K562 (cell line): ENCODE measurements around the gene PQBP1. TPM values are rescaled to one million over a fixed set of nuclear protein-coding genes. Genes with fewer than 3 reads are reported as not detected.

Experiments used
- CCNT2 ChIP-seq: IDR thresholded peaks from 2 replicates; pipeline ENCODE4 v1.6.1; 2011; ENCODE audit warnings: borderline replicate concordance, low read depth, mild to moderate bottlenecking, moderate library complexity, mixed read lengths, low read length; ENCODE audit not compliant: insufficient read length; ENCODE audit errors: extremely low read depth
- ELF4 ChIP-seq: fragments of 450-650 bp; formaldehyde crosslinking; IDR thresholded peaks from 2 replicates; pipeline ENCODE4 v1.4.0; 2022; ENCODE audit warnings: missing genetic modification characterization
- HNRNPL ChIP-seq: fragments of 200-400 bp; formaldehyde crosslinking; IDR thresholded peaks from 2 replicates; pipeline ENCODE4 v1.6.1; 2017; ENCODE audit warnings: low read depth, mild to moderate bottlenecking, low read length
- KLF16 ChIP-seq: IDR thresholded peaks from 2 replicates; pipeline ENCODE4 v1.6.1; 2016; ENCODE audit warnings: antibody characterized with exemption
- MAZ ChIP-seq, 2 experiments: fragments of 450-650 bp in 1 of 2; sonication (generic) in 1 of 2; formaldehyde crosslinking; IDR thresholded peaks in 1 of 2; conservative IDR thresholded peaks in 1 of 2; 2 replicates each; pipeline versions ENCODE4 v1.4.0 to v1.5.0; 2020; ENCODE audit warnings: mild to moderate bottlenecking in 1 of 2, missing genetic modification reagents in 1 of 2
- NCOA4 ChIP-seq: fragments of 450-650 bp; IDR thresholded peaks from 2 replicates; pipeline ENCODE4 v1.6.1; 2018; ENCODE audit warnings: mild to moderate bottlenecking; ENCODE audit not compliant: partially characterized antibody
- NFE2 ChIP-seq: IDR thresholded peaks from 2 replicates; pipeline ENCODE4 v1.6.1; 2014; ENCODE audit warnings: antibody characterized with exemption, low read depth
- PPARD ChIP-seq: fragments of 250-450 bp; sonication (Bioruptor Pico); IDR thresholded peaks from 2 replicates; pipeline ENCODE4 v1.8.0; 2022; ENCODE audit warnings: inconsistent platforms, mild to moderate bottlenecking, moderate library complexity
- PYGO2 ChIP-seq: fragments of 450-650 bp; IDR thresholded peaks from 2 replicates; pipeline ENCODE4 v1.6.1; 2016; ENCODE audit warnings: mild to moderate bottlenecking, missing genetic modification characterization, moderate library complexity, missing compliant biosample characterization
- ZNF551 ChIP-seq: fragments of 250-450 bp; sonication (Bioruptor Pico); IDR thresholded peaks from 2 replicates; pipeline ENCODE4 v1.5.0; 2021; ENCODE audit warnings: mild to moderate bottlenecking, moderate library complexity
- ZNF589 ChIP-seq: fragments of 200-800 bp; sonication (Bioruptor generic); IDR thresholded peaks from 2 replicates; pipeline ENCODE4 v1.6.1; 2016; ENCODE audit warnings: low read depth, missing genetic modification characterization, missing compliant biosample characterization
- polyA plus RNA-seq, 8 experiments: library from polyadenylated mRNA; depleted of rRNA in 4 of 8; stranded (reverse) in 5 of 8; unstranded in 3 of 8; fragments of >200 nt; fragmentation: Nextera tagmentation in 2 of 8; fragmentation: Illumina TruSeq in 1 of 8; extraction: Ambion mirVana in 2 of 8; extraction: Trizol in 1 of 8; gene quantifications; 2 replicates each; pipeline versions ENCODE4 v1.2.1 to v1.2.3, GENCODE V29; 2011 to 2014; ENCODE audit warnings: inconsistent platforms in 1 of 8, missing spikeins in 1 of 8
- total RNA-seq, 7 experiments: library from RNA; depleted of rRNA in 6 of 7; stranded (reverse); fragments of >200 nt in 6 of 7; fragmentation: Illumina TruSeq in 2 of 7; extraction: Trizol in 2 of 7; gene quantifications; 2 replicates each; pipeline versions ENCODE4 v1.2.1 to v1.2.3, GENCODE V29; 2011 to 2021; ENCODE audit warnings: low replicate concordance in 1 of 7
- TF ChIP-seq, protein P1 (sequence below): fragments of 450-650 bp; IDR thresholded peaks from 2 replicates; pipeline ENCODE4 v1.6.1; 2016; ENCODE audit warnings: mild to moderate bottlenecking, moderate library complexity
- TF ChIP-seq, protein P2 (sequence below): fragments of 250-450 bp; sonication (Bioruptor Pico); IDR thresholded peaks from 2 replicates; pipeline ENCODE4 v1.9.0; 2021; ENCODE audit warnings: mild to moderate bottlenecking
- TF ChIP-seq, protein P3 (sequence below): sonication (generic); formaldehyde crosslinking; IDR thresholded peaks from 2 replicates; pipeline ENCODE4 v1.8.0; 2022; ENCODE audit warnings: missing genetic modification reagents, mild to moderate bottlenecking, borderline replicate concordance

The PQBP1 gene
- total and polyA plus RNA-seq, 9 of the 15 experiments (the other 6 are each of a cell fraction or from before 2014, with no cell fraction given) = 41.3 to 262 (median 112) TPM

DNA sequence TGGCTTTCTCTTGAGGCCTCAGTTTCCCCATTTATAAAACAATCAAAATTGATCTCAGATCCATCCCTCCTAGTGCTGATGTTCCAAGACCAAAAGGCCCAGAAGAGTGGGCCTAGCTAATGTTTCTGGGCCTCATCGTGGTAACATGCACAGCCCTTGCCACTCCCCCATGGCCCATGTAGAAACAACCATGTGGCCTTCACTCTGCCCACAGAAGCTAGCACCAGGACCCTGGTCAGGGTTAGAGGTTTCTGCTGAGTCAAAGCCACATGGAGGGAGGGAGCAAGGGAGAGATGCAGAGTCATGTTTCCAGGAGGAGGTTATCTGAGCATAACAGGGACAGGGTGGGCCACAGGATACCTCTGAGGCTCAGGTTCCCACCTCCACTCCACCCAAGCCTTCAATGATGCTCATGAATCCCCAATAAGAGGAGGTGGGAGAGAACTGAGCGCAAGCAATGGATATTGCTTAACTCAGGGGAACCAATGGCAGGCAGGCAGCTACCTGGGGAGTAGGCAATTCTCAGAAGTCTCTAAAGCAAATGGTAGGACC, 42.8 kb downstream of the PQBP1 start (continued):
- TF ChIP-seq, protein P1, sequence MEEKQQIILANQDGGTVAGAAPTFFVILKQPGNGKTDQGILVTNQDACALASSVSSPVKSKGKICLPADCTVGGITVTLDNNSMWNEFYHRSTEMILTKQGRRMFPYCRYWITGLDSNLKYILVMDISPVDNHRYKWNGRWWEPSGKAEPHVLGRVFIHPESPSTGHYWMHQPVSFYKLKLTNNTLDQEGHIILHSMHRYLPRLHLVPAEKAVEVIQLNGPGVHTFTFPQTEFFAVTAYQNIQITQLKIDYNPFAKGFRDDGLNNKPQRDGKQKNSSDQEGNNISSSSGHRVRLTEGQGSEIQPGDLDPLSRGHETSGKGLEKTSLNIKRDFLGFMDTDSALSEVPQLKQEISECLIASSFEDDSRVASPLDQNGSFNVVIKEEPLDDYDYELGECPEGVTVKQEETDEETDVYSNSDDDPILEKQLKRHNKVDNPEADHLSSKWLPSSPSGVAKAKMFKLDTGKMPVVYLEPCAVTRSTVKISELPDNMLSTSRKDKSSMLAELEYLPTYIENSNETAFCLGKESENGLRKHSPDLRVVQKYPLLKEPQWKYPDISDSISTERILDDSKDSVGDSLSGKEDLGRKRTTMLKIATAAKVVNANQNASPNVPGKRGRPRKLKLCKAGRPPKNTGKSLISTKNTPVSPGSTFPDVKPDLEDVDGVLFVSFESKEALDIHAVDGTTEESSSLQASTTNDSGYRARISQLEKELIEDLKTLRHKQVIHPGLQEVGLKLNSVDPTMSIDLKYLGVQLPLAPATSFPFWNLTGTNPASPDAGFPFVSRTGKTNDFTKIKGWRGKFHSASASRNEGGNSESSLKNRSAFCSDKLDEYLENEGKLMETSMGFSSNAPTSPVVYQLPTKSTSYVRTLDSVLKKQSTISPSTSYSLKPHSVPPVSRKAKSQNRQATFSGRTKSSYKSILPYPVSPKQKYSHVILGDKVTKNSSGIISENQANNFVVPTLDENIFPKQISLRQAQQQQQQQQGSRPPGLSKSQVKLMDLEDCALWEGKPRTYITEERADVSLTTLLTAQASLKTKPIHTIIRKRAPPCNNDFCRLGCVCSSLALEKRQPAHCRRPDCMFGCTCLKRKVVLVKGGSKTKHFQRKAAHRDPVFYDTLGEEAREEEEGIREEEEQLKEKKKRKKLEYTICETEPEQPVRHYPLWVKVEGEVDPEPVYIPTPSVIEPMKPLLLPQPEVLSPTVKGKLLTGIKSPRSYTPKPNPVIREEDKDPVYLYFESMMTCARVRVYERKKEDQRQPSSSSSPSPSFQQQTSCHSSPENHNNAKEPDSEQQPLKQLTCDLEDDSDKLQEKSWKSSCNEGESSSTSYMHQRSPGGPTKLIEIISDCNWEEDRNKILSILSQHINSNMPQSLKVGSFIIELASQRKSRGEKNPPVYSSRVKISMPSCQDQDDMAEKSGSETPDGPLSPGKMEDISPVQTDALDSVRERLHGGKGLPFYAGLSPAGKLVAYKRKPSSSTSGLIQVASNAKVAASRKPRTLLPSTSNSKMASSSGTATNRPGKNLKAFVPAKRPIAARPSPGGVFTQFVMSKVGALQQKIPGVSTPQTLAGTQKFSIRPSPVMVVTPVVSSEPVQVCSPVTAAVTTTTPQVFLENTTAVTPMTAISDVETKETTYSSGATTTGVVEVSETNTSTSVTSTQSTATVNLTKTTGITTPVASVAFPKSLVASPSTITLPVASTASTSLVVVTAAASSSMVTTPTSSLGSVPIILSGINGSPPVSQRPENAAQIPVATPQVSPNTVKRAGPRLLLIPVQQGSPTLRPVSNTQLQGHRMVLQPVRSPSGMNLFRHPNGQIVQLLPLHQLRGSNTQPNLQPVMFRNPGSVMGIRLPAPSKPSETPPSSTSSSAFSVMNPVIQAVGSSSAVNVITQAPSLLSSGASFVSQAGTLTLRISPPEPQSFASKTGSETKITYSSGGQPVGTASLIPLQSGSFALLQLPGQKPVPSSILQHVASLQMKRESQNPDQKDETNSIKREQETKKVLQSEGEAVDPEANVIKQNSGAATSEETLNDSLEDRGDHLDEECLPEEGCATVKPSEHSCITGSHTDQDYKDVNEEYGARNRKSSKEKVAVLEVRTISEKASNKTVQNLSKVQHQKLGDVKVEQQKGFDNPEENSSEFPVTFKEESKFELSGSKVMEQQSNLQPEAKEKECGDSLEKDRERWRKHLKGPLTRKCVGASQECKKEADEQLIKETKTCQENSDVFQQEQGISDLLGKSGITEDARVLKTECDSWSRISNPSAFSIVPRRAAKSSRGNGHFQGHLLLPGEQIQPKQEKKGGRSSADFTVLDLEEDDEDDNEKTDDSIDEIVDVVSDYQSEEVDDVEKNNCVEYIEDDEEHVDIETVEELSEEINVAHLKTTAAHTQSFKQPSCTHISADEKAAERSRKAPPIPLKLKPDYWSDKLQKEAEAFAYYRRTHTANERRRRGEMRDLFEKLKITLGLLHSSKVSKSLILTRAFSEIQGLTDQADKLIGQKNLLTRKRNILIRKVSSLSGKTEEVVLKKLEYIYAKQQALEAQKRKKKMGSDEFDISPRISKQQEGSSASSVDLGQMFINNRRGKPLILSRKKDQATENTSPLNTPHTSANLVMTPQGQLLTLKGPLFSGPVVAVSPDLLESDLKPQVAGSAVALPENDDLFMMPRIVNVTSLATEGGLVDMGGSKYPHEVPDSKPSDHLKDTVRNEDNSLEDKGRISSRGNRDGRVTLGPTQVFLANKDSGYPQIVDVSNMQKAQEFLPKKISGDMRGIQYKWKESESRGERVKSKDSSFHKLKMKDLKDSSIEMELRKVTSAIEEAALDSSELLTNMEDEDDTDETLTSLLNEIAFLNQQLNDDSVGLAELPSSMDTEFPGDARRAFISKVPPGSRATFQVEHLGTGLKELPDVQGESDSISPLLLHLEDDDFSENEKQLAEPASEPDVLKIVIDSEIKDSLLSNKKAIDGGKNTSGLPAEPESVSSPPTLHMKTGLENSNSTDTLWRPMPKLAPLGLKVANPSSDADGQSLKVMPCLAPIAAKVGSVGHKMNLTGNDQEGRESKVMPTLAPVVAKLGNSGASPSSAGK = peak; percentile 62
- TF ChIP-seq ELF4 (no peak), HNRNPL (no peak), ZNF589 (CRISPR knock-in tag) (peak; percentile 79; the same call in 1 of the 2 replicates), NCOA4 (no peak), MAZ (CRISPR knock-in tag; conservative IDR thresholded peaks at IDR 0.05 in 1 of 2, IDR thresholded peaks at IDR 0.05 in 1 of 2) (peak; percentile 59; a peak in 3 of 4 replicates), ZNF551 (CRISPR knock-in tag) (no peak), KLF16 (peak; percentile 60; the same call in 1 of the 2 replicates), PPARD (CRISPR knock-in tag) (no peak), CCNT2 (peak; percentile 33), PYGO2 (tag) (no peak), NFE2 (peak; percentile 98)
- TF ChIP-seq, protein P2, sequence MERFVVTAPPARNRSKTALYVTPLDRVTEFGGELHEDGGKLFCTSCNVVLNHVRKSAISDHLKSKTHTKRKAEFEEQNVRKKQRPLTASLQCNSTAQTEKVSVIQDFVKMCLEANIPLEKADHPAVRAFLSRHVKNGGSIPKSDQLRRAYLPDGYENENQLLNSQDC = no peak
- TF ChIP-seq, protein P3, sequence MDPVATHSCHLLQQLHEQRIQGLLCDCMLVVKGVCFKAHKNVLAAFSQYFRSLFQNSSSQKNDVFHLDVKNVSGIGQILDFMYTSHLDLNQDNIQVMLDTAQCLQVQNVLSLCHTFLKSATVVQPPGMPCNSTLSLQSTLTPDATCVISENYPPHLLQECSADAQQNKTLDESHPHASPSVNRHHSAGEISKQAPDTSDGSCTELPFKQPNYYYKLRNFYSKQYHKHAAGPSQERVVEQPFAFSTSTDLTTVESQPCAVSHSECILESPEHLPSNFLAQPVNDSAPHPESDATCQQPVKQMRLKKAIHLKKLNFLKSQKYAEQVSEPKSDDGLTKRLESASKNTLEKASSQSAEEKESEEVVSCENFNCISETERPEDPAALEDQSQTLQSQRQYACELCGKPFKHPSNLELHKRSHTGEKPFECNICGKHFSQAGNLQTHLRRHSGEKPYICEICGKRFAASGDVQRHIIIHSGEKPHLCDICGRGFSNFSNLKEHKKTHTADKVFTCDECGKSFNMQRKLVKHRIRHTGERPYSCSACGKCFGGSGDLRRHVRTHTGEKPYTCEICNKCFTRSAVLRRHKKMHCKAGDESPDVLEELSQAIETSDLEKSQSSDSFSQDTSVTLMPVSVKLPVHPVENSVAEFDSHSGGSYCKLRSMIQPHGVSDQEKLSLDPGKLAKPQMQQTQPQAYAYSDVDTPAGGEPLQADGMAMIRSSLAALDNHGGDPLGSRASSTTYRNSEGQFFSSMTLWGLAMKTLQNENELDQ (CRISPR knock-in tag) = no peak
